DND-41 (cell line): Measurements from ENCODE around the gene UBE2Q2.

Experiments
- EZH2 ChIP-seq: IDR thresholded peaks from 3 replicates; pipeline ENCODE4 v1.6.1; 2012; ENCODE audit warnings: borderline replicate concordance, low read depth, mild to moderate bottlenecking, moderate library complexity, low read length, inconsistent platforms; ENCODE audit not compliant: severe bottlenecking
- TF ChIP-seq, protein P1 (sequence below): IDR thresholded peaks from 2 replicates; pipeline ENCODE4 v1.5.1; 2012; ENCODE audit warnings: borderline replicate concordance, low read length, moderate library complexity, mild to moderate bottlenecking; ENCODE audit not compliant: poor library complexity, severe bottlenecking; ENCODE audit errors: extremely low read depth

DNA sequence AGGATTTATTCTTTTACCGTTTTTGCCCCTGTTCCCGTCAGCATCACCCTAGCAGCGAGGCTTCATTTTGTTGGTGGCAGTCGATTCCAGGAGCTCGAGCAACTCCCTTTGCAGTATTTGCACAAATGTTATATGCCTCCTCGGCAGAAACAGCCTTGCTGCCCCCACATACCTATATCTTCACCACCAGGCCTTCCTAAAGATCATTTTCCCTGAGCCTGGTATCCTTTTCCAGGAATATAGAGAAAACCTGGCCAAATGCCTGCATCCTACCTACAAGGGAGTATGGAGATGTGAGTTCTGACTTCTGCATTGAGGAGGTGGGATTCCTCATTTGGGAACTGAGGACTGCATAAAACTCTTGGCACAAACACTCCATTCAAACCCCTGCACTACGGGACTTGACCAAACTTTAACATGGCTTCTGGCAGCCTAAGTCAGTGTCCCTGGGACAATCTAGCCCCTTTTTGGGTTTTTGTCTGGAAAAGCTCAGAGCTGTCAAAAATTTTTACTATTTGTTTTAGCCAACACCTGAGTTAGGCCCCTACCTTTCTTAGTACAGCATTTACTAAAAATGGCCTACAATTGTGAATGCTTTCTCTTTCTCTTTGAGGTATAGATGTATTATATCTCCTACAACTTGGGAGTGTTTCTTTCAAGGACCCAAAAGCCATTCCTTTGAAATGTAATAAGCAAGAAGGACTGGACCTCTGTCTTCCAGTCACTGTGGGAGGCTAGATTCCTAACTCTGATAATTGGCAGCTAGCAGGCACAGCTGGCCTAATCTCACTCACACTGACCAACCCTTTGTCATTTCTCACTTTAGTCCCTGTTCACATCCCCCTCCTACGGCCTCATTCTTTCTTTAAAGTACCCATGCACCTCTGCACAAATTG is 12.1 kb upstream of the UBE2Q2 start:
- TF ChIP-seq, protein P1, sequence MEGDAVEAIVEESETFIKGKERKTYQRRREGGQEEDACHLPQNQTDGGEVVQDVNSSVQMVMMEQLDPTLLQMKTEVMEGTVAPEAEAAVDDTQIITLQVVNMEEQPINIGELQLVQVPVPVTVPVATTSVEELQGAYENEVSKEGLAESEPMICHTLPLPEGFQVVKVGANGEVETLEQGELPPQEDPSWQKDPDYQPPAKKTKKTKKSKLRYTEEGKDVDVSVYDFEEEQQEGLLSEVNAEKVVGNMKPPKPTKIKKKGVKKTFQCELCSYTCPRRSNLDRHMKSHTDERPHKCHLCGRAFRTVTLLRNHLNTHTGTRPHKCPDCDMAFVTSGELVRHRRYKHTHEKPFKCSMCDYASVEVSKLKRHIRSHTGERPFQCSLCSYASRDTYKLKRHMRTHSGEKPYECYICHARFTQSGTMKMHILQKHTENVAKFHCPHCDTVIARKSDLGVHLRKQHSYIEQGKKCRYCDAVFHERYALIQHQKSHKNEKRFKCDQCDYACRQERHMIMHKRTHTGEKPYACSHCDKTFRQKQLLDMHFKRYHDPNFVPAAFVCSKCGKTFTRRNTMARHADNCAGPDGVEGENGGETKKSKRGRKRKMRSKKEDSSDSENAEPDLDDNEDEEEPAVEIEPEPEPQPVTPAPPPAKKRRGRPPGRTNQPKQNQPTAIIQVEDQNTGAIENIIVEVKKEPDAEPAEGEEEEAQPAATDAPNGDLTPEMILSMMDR = no peak
- TF ChIP-seq EZH2 = no peak
